DOHH2 (cell line): ENCODE data around the gene SCN8A.

Source experiments
- CTCF ChIP-seq: fragments of 200-600 bp; sonication (generic); IDR thresholded peaks from one replicate; pipeline ENCODE4 v1.5.1; 2014; ENCODE audit warnings: antibody characterized with exemption, mild to moderate bottlenecking, low read depth, low read length; ENCODE audit not compliant: poor library complexity, severe bottlenecking
- EZH2phosphoT487 ChIP-seq: fragments of 200-600 bp; sonication (generic); IDR thresholded peaks from 2 replicates; pipeline ENCODE4 v1.6.1; 2017; ENCODE audit warnings: borderline replicate concordance, mild to moderate bottlenecking, antibody characterized with exemption, low read length, moderate library complexity, mixed read lengths

GRCh38 chr12:51593021-51593420 lies 2.0 kb downstream of the SCN8A start:
- no peak for TF ChIP-seq CTCF
- no peak for TF ChIP-seq EZH2phosphoT487
